Epithelial cell of prostate (primary cell): Measurements from ENCODE around the gene ALKBH1.
"Not testable (repeated sequence)": the region's sequence is repeated elsewhere in the genome, so short reads cannot be mapped to it uniquely, and the experiment has no call there.

Experiments used
- DNase-seq: peaks from one replicate; pipeline ENCODE4 v3.0.0-alpha.2; 2011; ENCODE audit warnings: low read depth, low spot score
- H3K27ac ChIP-seq: fragments of 450-650 bp; 2 replicates; pipeline ENCODE4 v1.5.1; 2017; ENCODE audit warnings: mild to moderate bottlenecking

Gene ALKBH1

GRCh38 chr14:77707724-77708408 lies at the start of gene ALKBH1, which contains the start of gene SLIRP:
Gene ALKBH1, minus strand, starts transcription at chr14:77708023. Its CDS starts 19 bp downstream, at chr14:77708004.
Gene SLIRP, plus strand, starts transcription at chr14:77708103. Its CDS starts 9 bp downstream, at chr14:77708112.
- peak; percentile 26 for DNase-seq
- H3K27ac ChIP-seq: peak within 1 kb of the TSS; percentile 39

DNA sequence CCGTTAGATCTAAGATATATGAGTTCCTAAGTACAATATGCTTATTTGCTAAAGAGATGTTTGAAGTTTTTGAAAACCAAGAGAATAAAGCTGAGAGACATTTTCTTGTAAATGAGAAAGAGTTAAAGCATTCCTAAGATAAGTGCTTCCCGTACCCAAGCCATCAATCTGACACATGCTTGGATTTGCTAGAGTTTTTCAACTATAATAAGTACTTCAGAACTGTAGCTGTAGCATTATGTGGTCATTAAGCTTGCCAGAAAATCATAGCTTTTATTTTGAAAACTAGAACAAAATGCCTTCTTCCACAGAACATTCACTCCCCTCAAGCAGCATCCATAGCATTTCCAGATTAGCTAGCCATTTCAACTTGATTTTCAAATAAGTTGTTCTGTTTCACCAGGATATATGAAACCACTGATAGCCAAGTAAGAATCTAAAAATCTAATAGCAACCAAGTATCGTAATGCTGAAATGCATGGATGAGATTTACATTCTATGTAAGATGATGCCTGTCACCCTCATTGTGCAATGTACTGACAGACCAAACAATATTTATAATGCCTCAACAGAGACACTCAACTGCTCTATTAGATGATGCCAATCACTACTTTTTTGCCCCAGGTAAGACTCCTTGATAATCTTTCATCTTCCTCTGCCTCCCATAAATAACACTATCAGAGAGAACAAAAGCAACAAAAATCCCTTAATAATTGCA lies 45.1 kb upstream of the ALKBH1 start:
- DNase-seq: no peak
- H3K27ac ChIP-seq: no peak overlapping the region

- DNase-seq: no peak
- no peak overlapping the region for H3K27ac ChIP-seq
Measured at GRCh38 chr14:77752266-77752665, 44.4 kb upstream of the ALKBH1 start.

GRCh38 chr14:77747425-77747824 lies 39.6 kb upstream of the ALKBH1 start:
- not testable (repeated sequence) for DNase-seq

GRCh38 chr14:77746064-77746702 lies 38.4 kb upstream of the ALKBH1 start:
- no peak overlapping the region for H3K27ac ChIP-seq
- DNase-seq: no peak

More at GRCh38 chr14:77747425-77747824, 39.6 kb upstream of the ALKBH1 start:
- H3K27ac ChIP-seq: not testable (repeated sequence)

DNA sequence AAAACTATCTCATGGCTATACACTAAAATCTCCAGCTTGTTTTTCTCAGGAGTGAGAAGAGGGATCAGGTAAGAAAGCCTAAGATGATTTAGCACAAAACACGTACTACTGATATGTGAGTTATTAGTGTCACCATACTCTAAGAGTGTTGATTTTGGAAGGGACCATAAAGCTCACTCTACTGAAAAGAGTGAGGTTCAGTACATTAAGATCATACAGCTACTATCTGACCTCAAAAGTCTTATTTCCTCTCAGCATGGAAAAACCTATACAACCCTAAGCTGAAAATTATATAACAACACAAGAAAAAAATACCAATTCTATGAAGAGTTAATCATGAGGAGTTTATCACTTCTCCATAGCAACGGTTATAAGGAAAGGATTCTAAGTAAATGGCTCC lies 33.6 kb upstream of the ALKBH1 start:
- DNase-seq: no peak
- H3K27ac ChIP-seq: no peak overlapping the region

GRCh38 chr14:77738559-77739250 lies 30.9 kb upstream of the ALKBH1 start:
- DNase-seq: no peak
- no peak overlapping the region for H3K27ac ChIP-seq

DNA sequence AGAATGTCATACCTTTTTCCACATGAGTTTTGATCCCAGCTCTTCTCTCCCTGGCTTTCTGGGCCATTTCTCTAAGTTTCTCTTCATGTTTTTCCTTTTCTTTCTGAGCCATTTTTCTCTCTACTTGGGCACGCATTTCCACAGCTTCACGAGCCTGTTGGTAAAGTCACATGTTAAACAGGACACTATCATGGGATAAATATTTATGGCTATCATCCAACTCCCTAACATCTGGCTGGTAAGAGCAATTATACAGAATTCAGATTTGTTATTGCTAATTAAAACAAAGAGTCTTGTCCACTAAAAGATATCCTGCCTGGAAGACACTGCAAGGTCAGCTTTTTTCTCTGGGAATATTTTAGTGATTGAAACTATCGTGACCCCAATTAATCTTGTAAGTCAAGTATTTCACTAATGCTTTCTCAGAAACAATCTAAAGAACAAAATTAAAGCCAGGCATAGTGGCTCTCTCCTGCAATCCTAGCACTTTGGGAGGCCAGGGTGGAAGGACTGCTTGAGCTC lies 23.2 kb upstream of the ALKBH1 start:
- H3K27ac ChIP-seq: no peak overlapping the region
- no peak for DNase-seq

GRCh38 chr14:77722301-77722700 lies 14.5 kb upstream of the ALKBH1 start:
- H3K27ac ChIP-seq: no peak overlapping the region
- no peak for DNase-seq

- no peak for DNase-seq
- H3K27ac ChIP-seq: no peak overlapping the region
Measured at GRCh38 chr14:77721437-77721836, 13.6 kb upstream of the ALKBH1 start.

- H3K27ac ChIP-seq: peak overlapping the region; percentile 23
- no peak for DNase-seq
Measured at GRCh38 chr14:77717608-77718305, 9.9 kb upstream of the ALKBH1 start.

- no peak for DNase-seq
Measured at GRCh38 chr14:77714926-77715325, 7.1 kb upstream of the ALKBH1 start.

DNA sequence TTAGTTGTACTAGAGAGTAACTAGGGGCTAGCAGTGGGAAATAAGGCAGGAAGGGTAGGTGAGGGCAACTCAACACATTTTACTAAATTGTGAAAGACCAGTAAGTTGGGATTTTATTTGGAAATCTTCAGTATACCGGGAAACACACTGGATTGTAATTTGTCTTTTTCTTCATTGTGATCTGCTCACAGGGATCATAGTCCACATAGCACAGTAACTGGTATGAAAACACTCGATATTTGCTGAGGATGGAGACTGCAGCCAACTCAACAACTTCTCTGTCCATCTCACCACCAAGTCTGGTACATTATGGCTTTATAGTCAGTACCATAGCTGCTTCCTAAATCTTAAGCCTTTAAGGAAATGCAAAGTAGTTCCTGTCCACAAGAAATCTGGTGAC lies 2.5 kb upstream of the ALKBH1 start:
- no peak overlapping the region for H3K27ac ChIP-seq

More at GRCh38 chr14:77714926-77715325, 7.1 kb upstream of the ALKBH1 start:
- H3K27ac ChIP-seq: no peak overlapping the region

DNA sequence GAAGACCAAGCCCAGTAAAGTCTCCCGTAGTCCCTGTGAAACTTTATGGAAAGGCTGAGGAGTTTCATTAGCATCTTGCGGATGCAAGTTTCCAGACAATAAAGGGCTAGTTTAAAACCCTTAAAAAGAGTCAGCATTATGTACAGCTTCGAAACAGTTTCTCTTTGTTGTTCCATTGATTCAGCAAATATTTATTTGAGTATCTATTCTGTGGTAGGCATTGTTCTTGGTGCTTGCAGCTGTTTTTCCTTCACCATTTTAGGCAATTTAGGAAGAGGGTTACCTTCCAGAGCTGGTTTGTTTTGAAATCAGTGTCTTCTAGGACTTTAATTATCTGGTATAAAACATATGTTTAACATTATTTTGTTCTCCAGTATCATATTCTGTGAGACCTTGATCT lies 1.6 kb upstream of the ALKBH1 start:
- no peak for DNase-seq
- H3K27ac ChIP-seq: no peak overlapping the region

More for the DNA sequence above, 2.5 kb upstream of the ALKBH1 start:
- DNase-seq: no peak

DNA sequence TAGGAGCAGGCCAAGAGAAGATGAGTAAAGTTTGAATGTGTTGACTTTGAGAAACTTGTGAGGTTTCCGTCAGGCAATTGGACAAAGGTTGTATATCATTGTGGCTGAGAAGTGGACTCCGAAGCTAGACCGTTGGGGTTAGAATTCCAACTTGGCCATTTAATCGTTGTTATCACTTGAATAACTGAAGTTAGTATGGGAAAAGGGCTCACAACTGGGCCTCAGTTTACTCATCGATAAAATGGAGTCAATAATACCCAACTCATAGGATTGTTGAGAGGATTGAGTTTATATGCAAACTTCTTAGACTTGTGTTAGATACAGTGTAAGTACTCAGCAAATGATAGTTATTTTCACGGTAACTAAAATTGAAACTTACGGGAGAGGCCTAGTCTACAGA lies 926 bp upstream of the ALKBH1 start:
- H3K27ac ChIP-seq: no peak overlapping the region
- DNase-seq: no peak

DNA sequence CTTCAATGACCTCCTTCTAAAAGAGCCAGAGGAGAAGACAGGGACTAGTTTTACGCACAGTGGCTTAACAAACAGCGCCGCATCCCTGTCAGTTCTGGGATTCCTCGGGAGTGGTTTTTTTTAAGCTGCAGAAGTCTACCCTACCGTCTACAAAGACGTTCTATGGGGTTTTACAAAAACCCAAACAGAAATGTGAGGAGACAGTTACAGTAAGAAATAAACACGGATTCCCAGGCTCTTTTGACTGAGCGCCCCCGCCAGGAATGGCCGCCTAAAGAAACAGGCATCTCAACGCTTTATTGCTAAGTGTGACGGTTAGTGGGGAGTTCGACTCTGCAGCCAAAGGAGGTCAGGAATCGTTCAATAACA lies 484 bp downstream of the ALKBH1 start:
- DNase-seq: no peak
- H3K27ac ChIP-seq: peak overlapping the region; percentile 39

DNA sequence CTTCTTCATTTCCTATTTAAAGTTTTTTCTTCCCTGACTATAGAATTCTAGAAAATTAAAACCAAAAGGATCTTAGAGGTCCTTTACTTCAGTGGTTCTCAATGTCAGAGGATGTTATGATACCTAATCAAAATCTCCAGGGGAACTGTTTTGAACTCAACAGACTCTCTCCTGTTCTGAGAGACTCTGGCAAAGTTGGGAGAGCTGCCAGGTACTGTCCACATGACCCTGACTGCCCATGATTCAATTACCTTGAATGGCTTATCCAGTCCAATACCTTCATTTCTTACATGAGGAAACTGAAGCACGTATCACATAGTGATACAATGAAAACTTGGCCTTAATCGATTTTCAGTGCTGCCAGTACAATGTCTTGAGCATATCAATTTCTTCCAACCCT lies 16.6 kb downstream of the ALKBH1 start:
- no peak for DNase-seq

GRCh38 chr14:77682158-77682553 lies 25.7 kb downstream of the ALKBH1 start:
- peak overlapping the region; percentile 26 for H3K27ac ChIP-seq
- DNase-seq: no peak

More for the DNA sequence above, 16.6 kb downstream of the ALKBH1 start:
- H3K27ac ChIP-seq: no peak overlapping the region
